Activated CD4-positive, alpha-beta T cell treated with anti-CD3 and anti-CD28 coated beads for 1 hour (primary cell): ENCODE measurements around the gene PDIK1L.

Source experiments
- DNase-seq: peaks from one replicate; pipeline ENCODE4 v3.0.0-alpha.2; 2020

The PDIK1L gene

DNA sequence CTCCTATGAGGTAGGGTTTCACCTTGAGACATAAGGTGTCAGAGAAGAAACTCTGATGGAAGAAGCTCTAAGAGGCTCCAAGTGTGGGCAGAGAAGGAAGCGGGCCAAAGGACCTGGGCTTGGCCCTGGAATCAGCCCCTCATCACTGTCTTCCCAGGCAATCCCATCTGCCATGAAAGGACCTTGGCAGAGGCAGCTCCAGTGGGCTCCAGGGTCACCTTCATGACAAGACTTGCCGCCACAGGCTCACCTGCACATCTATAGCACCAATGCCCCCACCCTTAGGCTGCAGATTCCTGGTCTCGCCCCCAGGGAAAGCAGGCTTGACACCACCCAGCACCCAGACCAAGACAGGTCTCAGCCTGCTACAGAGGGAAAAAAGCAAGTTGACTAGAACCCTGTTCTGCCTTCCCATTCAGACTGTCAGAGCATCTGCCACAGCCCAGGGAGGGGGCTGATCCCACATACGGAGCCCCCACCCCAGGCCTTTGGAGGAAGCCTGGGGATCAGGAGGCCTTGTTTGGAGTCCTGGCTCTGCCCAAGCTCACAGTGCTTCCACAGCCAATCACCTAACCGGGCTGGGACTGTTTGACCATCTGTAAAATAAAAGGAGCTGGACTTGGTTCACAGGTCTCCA lies 46.8 kb downstream of the PDIK1L start:
- no peak for DNase-seq

DNA sequence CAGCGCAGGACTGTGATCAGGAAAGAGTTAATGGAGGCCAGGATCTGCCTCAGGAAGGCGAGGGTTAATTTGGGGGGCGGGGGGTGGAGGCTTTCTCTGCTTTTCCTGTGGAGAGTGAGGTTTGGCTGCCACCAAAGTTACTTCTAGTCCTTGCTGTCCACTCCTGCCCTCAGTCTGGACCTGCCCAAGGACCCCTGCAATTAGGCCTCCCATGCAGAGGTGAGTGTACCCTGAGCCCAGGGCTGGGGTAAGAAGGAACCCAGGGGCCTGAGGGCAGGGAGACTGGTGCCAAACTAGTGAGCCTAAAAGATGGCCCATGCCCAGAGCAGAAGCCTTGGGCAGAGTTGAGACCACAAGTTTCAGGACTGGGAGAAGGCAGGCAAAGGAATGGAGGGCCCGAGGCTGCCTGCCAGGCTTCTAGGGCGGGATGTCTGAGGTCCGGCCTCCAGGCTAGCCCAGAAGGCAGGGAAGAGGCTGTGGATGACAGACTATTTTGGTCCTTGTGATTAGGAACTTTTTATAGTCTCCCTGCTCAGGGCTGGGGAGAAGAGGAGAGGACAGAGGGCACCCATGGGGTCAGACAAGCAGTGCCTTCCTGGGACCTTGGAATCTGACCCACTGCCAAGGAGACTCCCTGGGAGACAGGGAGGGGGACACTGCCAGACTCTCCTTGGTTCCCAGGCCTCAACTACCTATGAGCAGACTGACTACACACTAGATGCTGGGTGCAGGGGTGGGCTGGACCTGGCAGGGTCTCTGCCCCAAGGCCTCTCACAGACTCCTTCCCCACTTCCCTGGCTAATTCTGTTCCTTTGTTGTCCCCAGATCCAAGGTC lies 47.5 kb downstream of the PDIK1L start, which contains the start of gene FAM110D:
Gene FAM110D, plus strand, starts transcription at position 172 of the 835 bp plus-strand sequence. CDS start 2,213 bp downstream, outside the sequence.
- DNase-seq = no peak

DNA sequence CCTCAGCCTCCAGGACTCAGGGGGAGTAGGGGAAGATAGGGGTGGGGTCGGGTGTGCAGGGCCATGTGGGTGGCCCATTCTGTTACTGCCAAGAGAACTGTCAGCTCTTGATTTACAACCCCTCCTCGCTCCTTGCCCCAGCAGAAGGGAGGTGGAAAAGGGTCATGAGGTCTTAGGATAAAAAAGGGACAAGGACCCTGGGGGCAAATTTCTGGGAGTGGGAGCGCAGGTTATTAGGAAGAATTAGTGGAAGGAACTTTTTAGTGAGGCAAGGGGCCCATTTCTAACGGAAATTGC lies 48.1 kb downstream of the PDIK1L start:
- DNase-seq = no peak

GRCh38 chr1:26160527-26161414 lies 49.1 kb downstream of the PDIK1L start:
- DNase-seq = no peak

DNA sequence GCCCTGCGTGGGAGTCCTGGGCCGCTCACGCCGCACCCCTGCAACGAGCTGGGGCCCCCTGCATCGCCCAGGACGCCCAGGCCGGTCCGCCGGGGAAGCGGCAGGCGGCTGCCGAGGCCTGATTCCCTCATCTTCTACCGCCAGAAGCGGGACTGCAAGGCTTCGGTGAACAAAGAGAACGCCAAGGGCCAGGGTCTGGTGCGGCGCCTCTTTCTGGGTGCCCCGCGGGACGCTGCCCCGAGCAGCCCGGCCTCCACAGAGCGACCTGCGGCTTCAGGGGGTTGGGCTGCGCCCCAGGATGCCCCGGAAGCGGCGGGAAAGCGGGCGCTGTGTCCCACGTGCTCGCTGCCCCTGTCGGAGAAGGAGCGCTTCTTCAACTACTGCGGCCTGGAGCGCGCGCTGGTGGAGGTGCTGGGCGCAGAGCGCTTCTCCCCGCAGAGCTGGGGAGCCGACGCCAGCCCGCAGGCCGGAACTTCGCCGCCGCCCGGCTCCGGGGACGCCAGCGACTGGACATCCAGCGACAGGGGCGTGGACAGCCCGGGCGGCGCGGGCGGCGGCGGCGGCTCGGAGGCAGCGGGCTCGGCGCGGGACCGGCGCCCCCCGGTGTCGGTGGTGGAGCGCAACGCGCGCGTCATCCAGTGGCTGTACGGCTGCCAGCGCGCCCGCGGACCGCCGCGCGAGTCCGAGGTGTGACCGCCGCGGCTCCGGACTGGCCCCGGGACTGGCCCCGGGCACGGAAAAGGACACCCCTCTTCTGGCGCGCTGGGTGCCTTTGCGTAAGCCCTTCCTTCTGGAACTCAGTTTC lies 50.0 kb downstream of the PDIK1L start:
- DNase-seq = peak; percentile 19

- DNase-seq = no peak
Observed at GRCh38 chr1:26162220-26162709, 50.6 kb downstream of the PDIK1L start.

DNA sequence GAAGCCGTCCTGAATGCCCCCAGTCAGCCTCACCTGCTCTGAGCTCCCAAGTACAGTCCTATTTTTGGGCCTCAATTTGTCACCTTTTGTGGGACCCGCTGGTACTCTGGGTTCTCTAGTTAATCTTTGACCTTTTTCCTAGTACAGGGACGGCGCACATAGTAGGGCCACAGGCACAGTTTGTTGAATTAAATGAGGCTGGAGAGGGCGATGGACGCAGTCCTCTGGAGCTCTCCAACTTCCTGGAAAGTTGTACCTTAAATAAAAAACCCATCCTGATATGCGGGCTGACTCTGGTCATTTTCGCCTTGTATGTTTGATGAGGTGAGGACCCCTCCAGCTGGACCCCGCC lies 52.0 kb downstream of the PDIK1L start:
- no peak for DNase-seq

- DNase-seq = peak; percentile 35
Observed at GRCh38 chr1:26164036-26164860, 52.6 kb downstream of the PDIK1L start.

DNA sequence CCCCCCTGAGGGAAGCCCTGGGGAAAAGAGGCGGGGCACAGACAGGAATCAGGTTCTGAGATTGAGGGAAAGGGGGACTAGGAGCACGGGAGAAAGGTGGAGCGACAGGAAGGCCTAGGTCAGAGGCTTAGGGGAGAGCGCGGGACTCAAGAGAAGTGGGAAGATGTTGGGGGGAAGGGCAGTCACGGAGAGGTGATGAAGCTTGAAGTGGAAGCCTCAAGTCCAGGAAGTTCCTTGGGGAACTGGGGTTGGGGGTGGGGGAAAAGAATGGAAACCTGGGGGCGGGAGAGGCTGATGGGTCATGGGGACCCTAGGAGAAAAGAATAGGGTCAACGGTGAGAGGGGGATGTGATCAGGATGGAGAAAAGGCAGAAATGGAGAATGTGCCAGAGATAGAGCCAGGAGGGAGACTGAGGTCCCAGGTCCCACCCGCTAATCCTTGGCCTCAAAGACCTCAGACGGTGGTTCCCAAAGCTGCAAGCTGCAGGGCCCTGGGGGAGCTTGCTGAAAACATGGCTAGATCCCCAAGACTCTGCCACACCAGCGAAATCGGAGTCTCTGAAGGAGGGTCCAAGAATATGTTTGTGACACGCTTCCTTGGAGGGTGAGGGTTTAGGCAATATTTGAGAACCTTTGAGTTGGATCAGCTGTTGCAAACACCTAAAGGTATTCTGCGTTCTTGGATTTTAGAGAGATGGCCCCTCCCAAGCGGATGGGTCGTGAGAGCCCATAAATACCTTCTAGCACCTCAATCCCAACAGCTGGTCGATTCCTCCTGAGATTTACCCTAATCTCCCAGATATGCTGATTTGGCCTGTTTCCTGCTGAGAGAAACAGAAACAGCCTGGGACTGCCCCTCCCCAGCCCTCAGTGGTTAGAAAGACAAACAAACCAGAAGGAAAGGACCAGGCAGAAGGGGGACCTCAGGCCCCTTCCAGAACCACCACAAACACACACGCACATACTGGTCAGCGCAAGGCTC lies 53.5 kb downstream of the PDIK1L start:
- DNase-seq = no peak

- DNase-seq = no peak
Observed at GRCh38 chr1:26166719-26167281, 55.2 kb downstream of the PDIK1L start.

DNA sequence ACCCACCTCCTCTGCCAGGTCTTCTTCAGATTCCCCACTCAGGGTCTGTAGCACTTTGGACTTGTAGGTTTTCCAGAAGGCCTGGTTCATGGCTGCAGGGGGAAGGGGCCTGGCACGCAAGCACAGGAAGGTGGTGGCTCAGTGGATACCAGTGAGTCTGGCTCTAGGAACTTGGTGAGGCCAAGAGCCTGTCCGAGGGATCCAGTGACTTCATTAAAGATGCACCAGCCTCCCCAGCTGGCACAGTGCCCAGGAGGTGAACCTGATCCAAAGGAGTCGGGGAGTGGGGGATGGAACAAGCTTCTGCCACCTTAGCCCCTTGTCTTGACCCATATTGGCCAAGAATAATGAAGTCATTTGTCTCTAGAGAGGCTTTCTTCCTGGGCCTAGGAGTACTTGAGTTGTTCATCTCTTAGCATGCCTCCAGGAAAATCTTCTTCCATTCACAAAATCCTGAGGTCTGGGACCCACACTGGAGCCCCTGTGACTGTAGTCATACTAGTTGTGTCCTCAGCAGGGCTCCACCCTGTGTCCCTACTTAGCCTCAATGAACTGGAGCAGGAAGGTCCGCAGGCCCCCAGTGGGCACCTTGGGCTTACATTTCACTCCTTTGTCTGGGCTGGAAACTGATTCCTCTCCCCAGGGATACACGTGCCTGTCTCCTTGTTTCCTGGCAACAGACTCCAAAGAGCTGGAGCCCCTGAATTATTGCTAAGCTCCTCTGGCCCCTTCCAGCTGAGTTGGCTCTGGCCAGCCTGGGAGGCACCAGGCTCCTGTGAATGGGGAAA lies 57.0 kb downstream of the PDIK1L start, which contains the start of gene C1orf232:
Gene C1orf232, minus strand, starts transcription at position 554 of the 788 bp plus-strand sequence. Its CDS starts 464 bp downstream, at position 90.
- no peak for DNase-seq

DNA sequence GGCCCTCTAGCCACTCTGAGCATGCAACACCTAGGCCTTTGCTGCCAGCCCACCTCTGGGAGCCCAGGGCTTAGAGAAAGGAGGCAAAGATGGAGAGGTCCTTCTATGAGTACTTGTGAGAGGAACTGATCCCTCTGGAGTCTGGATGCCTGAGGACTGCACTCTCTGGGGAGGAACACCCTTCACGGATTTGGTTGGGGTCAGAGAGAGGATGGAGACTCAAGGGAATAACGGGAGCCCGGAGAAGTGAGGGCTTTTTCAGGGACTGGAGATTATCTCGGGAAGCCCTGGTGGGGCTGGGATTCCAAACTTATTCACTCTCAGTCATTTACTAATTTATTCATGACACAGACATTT lies 57.6 kb downstream of the PDIK1L start:
- no peak for DNase-seq

- DNase-seq = peak; percentile 78
Observed at GRCh38 chr1:26169669-26170471, 58.2 kb downstream of the PDIK1L start, which contains the start of gene ZNF593. Gene ZNF593, plus strand, starts transcription at chr1:26169908. Its CDS starts 76 bp downstream, at chr1:26169984.

- no peak for DNase-seq
Observed at GRCh38 chr1:26170472-26170821, 58.8 kb downstream of the PDIK1L start.

DNA sequence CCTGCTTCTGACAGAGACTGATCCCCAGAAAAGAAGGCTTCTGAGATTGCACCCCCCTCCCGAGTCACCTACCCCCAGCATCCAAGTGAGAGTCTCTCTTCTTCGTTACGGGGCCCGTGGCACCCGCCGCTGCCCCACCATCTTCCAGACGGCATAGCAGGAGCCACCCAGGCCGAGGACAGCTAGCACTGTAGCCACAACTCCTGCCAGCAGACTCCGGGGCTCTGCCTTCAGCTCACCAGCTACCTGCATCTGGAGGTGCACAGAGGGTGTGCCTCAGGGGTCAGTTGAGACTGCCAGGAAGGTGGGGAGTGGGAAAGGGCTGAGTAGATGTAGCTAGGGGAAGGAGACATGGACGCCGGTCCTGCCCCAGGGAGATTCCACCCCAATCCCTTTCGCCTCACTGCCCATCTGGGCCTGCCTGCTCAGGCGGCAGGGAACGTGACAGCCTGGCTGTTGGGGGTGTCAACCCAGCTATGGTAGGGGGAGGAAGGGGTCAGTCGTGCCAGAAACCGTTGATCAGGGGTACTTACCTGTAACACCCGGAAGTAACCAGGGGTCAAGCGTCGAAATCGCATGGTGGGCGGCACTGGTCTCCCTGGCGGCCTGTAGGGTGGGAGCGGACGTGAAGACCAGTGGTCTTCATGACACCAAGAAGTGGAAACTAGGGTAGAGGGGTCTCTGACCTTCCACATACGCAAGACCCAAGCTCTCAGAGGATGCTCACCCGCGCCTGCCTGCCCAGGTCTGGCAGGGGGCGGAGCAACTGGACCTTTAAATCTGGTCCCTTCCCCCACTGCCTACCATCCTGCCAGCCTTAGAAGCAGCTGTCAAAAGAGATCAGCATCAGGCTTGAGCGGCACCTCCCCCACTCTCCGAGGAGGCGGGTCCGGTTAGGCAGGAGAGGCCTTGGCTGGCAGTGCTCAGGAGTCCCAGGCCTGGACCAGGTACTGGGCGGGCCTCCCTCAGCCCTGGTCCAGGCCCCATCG lies 59.8 kb downstream of the PDIK1L start, which contains the start of gene ZNF593OS:
Gene ZNF593OS, minus strand, starts transcription at position 749 of the 989 bp plus-strand sequence. Its CDS starts 171 bp downstream, at position 578.
- DNase-seq = no peak
